Myocyte (in vitro differentiated cells): ENCODE data around the gene STAB2. TPM values are rescaled to one million over a fixed set of nuclear protein-coding genes. Genes with fewer than 3 reads are reported as not detected.

Experiments used
- DNase-seq: peaks from one replicate; pipeline ENCODE4 v3.0.0-alpha.2; 2012; ENCODE audit warnings: low read depth
- total RNA-seq: library from RNA; depleted of rRNA; stranded (reverse); fragments of >200 nt; gene quantifications from 2 replicates; pipeline ENCODE4 v1.2.3, GENCODE V29; 2014

The STAB2 gene
- total RNA-seq, 1 donor from 2014 or later = 1.4 TPM

- no peak for DNase-seq
Observed at GRCh38 chr12:103743788-103744187, 156.7 kb downstream of the STAB2 start.

- DNase-seq = no peak
Observed at GRCh38 chr12:103745962-103746361, 158.9 kb downstream of the STAB2 start.

DNA sequence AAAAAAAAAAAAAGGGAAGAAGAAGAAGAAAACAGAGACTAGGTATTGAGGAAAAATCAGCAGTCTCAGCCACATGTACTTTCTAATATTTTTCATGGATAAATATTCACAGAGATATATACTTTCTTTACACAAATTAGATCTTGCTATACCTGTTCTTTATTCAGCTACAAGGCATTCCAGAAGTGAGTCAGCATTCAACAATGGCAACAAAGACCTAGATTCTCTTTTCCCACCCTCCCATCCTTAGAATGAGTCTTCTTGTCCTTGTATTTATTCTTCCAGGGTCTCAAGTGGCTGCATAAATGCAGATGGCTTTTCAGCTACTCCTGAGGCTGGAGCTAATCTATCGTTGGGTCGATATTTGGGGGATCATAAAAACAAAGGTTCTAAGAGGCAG is 160.9 kb downstream of the STAB2 start:
- DNase-seq = no peak

DNA sequence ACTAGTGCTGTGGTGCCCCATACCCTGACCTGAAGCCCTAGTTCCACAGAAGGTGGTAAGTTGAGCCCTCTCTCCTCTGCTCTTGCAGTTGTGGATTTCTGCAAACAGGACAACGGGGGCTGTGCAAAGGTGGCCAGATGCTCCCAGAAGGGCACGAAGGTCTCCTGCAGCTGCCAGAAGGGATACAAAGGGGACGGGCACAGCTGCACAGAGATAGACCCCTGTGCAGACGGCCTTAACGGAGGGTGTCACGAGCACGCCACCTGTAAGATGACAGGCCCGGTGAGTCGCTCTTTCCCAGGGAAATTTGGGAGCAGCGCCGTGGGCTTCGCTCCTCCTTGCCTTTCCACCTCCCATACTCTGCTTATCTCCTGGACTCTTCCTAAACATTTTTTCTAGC is 161.8 kb downstream of the STAB2 start:
- no peak for DNase-seq

GRCh38 chr12:103751171-103751570 is 164.1 kb downstream of the STAB2 start:
- DNase-seq = no peak

DNA sequence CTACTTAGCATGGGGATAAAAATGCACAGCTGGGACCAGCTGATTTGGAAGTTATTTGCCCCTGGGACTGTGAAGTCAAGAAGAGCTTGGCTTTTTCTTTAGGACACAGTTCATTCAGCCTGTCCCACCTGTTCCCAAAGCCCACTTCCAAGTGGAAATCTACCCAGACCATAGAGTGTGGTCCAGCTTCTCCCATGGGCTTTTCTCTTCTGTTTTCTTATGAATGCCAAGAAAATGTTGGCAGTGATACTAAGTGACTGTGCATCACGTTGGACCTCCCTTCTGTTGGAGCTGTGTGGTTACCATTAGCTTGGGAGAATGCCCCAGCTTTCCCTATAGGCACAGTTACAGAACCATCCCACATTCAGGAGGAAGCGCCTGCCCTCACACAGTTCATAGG is 164.5 kb downstream of the STAB2 start:
- peak; percentile 32 for DNase-seq

DNA sequence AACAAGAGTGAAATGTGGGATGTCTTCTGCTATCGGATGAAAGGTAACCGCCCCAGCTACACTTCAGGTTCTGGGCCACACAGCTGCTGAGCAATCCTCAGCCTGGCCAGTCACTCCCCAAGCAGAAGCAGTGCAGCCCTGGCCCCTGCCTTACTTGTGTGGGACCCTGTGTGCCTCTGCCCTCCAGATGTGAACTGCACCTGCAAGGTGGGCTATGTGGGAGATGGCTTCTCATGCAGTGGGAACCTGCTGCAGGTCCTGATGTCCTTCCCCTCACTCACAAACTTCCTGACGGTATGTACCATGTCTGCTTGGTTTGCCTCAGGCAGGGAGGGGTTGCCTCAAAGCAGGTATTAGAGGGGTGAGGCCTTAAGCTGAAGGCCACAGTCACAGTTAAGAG is 168.4 kb downstream of the STAB2 start:
- no peak for DNase-seq

DNA sequence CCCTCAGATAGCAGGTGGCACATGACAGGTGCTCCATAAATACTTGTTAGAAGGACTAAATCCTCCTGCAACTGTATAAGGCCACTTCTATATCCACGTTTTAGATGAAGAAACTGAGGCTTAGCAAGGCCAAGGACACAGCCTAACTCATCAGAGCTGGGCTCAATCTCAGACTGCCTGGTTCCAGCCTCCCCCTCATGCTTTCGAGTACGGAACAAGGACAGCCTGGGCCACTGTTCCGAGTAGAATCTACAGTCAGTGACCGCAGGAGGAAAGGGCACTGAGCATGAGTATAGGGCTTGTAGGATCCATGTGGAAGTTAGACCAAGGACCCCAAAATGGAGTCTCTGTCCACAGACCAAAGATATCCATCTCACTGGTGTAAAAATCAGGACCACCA is 169.4 kb downstream of the STAB2 start:
- DNase-seq = no peak

- no peak for DNase-seq
Observed at GRCh38 chr12:103757248-103757647, 170.2 kb downstream of the STAB2 start.

DNA sequence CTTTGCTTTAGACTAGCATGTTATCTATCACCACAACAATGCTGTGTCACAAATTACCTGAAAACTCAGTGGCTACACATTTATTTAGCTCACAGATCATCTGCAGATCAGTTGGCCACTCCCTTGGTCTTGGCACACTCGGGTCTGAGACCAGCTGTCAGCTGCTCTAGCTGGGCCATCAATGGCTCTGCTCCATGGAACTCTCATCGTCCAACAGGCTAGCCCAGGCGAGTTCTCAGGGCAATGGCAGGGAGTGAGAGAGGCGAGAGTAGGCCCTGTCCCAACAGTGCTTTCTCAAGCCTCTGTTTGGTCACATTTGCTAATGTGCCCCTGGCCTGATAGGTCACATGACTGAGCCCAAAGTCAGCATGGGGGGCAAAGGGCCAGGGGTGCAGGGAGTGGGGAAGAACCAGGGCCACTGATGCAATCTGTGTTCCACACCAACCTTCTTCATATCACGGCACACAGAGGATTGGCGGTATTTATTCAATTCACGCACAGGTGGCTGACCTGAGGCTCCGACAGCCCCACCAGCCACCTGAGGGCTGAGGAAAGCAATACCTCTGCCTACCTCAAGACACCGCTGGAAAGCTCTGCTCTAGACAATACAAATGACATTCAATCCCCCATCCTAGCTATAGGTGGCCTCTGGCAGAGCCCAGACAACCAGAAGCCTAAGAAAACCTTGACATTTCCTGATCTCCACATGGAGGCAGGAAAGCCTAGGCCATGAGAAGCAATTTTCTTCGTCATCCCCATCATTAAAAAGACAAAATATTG is 171.4 kb downstream of the STAB2 start:
- DNase-seq = peak; percentile 70

DNA sequence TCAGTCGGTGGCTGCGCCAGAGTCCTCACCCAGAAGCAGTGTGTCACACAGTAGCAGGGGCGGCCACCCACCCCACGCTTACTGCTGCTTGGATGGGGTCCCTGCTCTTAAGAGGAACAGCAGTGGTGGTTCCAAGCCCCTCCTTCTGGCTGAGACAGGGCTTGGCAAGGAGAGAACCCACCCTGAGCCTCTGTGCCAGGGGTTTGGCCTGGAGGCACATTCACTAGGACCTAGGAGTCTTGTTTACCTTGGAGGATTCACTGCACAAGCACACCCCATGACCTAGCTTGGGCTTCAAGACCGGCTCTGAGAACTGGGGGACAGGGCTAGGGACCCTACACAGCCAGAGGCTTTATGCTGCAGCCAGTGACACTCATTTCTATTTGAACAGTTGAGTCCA is 175.4 kb downstream of the STAB2 start:
- DNase-seq = no peak

DNA sequence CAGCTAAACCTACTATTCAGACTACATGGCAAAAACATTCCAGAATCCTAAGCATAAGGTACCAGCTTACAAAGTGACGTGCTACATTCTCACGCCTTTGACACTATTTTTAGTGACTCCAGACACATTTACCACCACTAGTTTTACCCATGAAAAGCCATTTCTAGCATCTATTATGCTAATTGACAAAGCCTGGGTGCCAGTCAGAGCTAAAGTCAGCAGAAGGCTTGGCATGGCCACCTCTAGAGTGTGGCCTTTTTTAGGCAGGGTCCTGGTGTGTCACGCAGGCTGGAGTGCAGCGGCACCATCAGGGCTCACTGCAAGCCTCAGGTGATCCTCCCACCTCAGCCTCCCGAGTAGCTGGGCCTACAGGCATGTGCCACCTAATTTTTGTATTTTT is 178.2 kb downstream of the STAB2 start:
- DNase-seq = no peak

GRCh38 chr12:103766028-103766427 is 179.0 kb downstream of the STAB2 start:
- no peak for DNase-seq

DNA sequence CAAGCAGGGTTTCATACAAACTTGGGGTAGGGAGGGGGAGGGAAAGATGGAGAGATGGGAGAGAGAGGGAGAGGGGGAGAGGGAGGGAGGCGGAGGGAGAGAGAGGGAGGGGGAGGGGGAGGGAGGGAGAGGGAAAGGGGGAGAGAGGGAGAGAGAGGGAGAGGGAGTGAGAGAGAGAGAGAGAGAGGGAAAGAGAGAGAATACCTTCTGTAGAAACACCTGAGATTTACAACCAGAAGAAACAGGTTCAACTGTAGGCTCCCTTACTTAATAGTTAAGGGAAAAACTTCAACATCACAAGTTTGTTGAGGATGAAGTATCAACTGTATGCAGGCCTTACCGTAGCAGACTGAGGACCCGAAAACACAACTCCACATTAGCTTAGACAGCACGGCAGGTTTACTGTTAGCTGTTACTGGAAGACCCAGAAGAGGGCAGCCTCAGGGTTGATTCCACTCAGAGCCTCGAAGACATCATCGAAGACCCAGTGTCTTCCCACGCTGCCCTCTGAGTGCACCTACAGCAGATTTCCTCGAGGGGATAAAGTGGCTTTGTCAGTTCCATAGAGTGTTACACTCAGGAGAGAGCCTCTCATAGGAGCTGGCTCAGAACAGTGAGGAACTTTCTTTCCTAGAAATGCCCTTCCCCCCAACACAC is 181.5 kb downstream of the STAB2 start:
- no peak for DNase-seq

GRCh38 chr12:103769240-103769945 is 182.3 kb downstream of the STAB2 start:
- no peak for DNase-seq

- peak; percentile 64 for DNase-seq
Observed at GRCh38 chr12:103771466-103771865, 184.4 kb downstream of the STAB2 start.

GRCh38 chr12:103772367-103773108 is 185.5 kb downstream of the STAB2 start:
- DNase-seq = no peak

DNA sequence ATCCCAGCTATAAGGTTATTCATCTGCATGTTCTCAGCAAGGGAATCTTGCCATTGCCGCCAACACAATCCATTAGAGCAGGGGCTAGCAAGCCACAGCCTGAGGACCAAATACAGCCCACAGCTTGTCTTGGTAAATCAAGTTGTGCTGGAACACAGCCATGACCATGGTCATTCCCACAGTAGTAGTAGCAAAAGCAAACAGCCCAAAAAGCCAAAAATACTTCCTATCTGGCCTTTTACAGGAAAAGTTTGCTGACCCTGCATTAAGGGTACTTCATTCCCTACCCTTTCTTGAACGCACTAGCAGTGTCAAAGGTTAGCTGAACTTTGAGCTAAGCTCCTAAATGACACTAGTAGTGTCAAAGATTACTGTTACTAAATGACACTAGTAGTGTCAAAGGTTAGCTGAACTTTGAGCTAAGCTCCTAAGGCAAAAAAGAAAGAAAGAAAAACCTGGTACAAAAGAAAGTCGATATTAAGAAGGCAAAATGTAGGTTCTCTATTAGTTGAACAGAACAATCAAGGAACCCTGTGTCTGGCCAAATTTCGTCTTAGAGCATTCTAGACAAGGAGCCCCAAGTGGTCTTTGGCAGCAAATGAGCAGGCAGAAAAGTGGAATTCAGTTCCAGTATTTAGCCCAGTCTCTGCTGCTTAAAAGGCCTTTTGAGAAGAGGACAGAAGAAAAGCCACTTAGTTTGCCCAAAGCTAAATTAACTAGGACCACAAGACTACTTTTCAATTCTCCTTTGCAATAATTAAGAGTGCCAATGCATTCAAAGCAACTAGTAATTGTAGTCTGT is 186.2 kb downstream of the STAB2 start:
- DNase-seq = peak; percentile 40

DNA sequence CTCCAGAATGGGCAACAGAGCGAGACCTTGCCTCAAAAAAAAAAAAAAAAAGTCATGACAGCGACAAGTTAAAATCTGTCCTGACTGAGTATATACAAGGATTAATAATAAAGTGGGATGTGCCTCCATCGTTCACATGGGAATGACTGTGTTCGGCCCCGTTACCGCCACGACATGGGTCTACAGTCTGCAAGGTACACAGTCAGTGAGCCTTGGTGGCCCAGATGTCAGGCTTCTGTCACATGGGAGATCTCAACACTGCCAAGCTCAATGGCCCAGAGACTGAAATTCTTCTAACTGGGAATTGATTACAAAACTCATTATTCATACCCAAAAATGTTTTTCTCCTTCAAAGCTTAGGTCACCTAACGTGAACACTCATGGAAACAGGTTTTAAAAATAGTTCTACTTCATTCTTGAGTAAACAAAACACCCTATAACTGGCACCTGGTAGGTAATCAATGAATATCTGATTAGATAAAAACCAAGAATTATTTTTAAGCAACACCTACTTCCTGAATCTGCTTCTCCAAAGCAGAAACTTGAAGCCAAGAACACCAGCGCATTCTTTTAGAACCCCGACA is 188.0 kb downstream of the STAB2 start:
- no peak for DNase-seq

GRCh38 chr12:103778781-103779180 is 191.7 kb downstream of the STAB2 start:
- DNase-seq = no peak
